Dendritic cell treated with granulocyte-macrophage colony-stimulating factor and Interleukin-4, amounts not matched to agents 40 ng/mL and 50 ng/mL, for 4 days (primary cell): Measurements from ENCODE around the gene XPC.

ENCODE experiments used
- H3K27ac Mint-ChIP-seq: one replicate; pipeline ENCODE4 v1.8.0; 2022; ENCODE audit warnings: mild to moderate bottlenecking, mixed read lengths
- H3K27me3 Mint-ChIP-seq: one replicate; pipeline ENCODE4 v1.8.0; 2022; ENCODE audit warnings: mild to moderate bottlenecking, mixed read lengths
- H3K36me3 Mint-ChIP-seq: one replicate; pipeline ENCODE4 v1.8.0; 2022; ENCODE audit warnings: low read depth, mixed read lengths
- H3K4me1 Mint-ChIP-seq: one replicate; pipeline ENCODE4 v1.8.0; 2022; ENCODE audit warnings: low read depth, mixed read lengths
- H3K4me3 Mint-ChIP-seq: one replicate; pipeline ENCODE4 v1.8.0; 2022; ENCODE audit warnings: mild to moderate bottlenecking, moderate library complexity, mixed read lengths
- H3K9me3 Mint-ChIP-seq: one replicate; pipeline ENCODE4 v1.8.0; 2022; ENCODE audit warnings: mixed read lengths
- intact Hi-C: fragments of 100-400 bp; cut with micrococcal nuclease; formaldehyde crosslinking; loops from one replicate; pipeline ENCODE4 v1.15.0; 2022

The XPC gene

GRCh38 chr3:14174483-14174882 is 3.9 kb downstream of the XPC start:
- Mint-ChIP-seq H3K4me1 (peaks cover 49% of the 10 kb centered on the region), H3K9me3 (no peaks in the 10 kb centered on the region), H3K27me3 (no peaks in the 10 kb centered on the region), H3K27ac (no peak overlapping the region), H3K4me3 (no peak overlapping the region), H3K36me3 (peaks cover 53% of the 10 kb centered on the region)
- intact Hi-C loops = loop anchor here (10.0 kb wide), 1 partner anchor 280 kb away; no protein-coding TSS in a partner anchor

- Mint-ChIP-seq H3K27ac (no peak overlapping the region), H3K9me3 (no peaks in the 10 kb centered on the region), H3K27me3 (no peaks in the 10 kb centered on the region), H3K4me1 (peaks cover 46% of the 10 kb centered on the region), H3K36me3 (peaks cover 59% of the 10 kb centered on the region), H3K4me3 (no peak overlapping the region)
- intact Hi-C loops = loop anchor here (10.0 kb wide), 1 partner anchor 278 kb away; no protein-coding TSS in a partner anchor
Observed at GRCh38 chr3:14172496-14172895, 5.9 kb downstream of the XPC start.

GRCh38 chr3:14170531-14171159 is 7.8 kb downstream of the XPC start:
- H3K4me1 Mint-ChIP-seq = peaks cover 39% of the 10 kb centered on the region
- H3K4me3 Mint-ChIP-seq = no peak overlapping the region
- H3K27ac Mint-ChIP-seq = no peak overlapping the region
- intact Hi-C loops = loop anchor here (10.0 kb wide), 1 partner anchor 276 kb away; no protein-coding TSS in a partner anchor
- H3K9me3 Mint-ChIP-seq = no peaks in the 10 kb centered on the region
- H3K27me3 Mint-ChIP-seq = no peaks in the 10 kb centered on the region
- peaks cover 78% of the 10 kb centered on the region for H3K36me3 Mint-ChIP-seq

GRCh38 chr3:14169871-14170270 is 8.5 kb downstream of the XPC start:
- intact Hi-C loops = loop anchor here (10.0 kb wide), 1 partner anchor 275 kb away; no protein-coding TSS in a partner anchor
- no peaks in the 10 kb centered on the region for H3K27me3 Mint-ChIP-seq
- peaks cover 85% of the 10 kb centered on the region for H3K36me3 Mint-ChIP-seq
- H3K27ac Mint-ChIP-seq = no peak overlapping the region
- peaks cover 32% of the 10 kb centered on the region for H3K4me1 Mint-ChIP-seq
- no peak overlapping the region for H3K4me3 Mint-ChIP-seq
- H3K9me3 Mint-ChIP-seq = no peaks in the 10 kb centered on the region

- Mint-ChIP-seq H3K9me3 (no peaks in the 10 kb centered on the region), H3K36me3 (peaks cover 90% of the 10 kb centered on the region), H3K4me3 (no peak overlapping the region), H3K27me3 (no peaks in the 10 kb centered on the region), H3K4me1 (peaks cover 30% of the 10 kb centered on the region), H3K27ac (no peak overlapping the region)
- intact Hi-C loops = no loop called here
Observed at GRCh38 chr3:14169435-14169834, 9.0 kb downstream of the XPC start.

GRCh38 chr3:14166877-14167603 is 11.4 kb downstream of the XPC start:
- peaks cover 99% of the 10 kb centered on the region for H3K36me3 Mint-ChIP-seq
- intact Hi-C loops = no loop called here

GRCh38 chr3:14162178-14162577 is 16.2 kb downstream of the XPC start:
- H3K27me3 Mint-ChIP-seq = no peaks in the 10 kb centered on the region
- intact Hi-C loops = no loop called here
- no peak overlapping the region for H3K27ac Mint-ChIP-seq
- peaks cover 18% of the 10 kb centered on the region for H3K9me3 Mint-ChIP-seq
- H3K4me3 Mint-ChIP-seq = no peak overlapping the region
- peaks cover 99% of the 10 kb centered on the region for H3K36me3 Mint-ChIP-seq
- H3K4me1 Mint-ChIP-seq = peaks cover 7% of the 10 kb centered on the region

More at GRCh38 chr3:14166877-14167603, 11.4 kb downstream of the XPC start:
- Mint-ChIP-seq H3K9me3 (peaks cover 8% of the 10 kb centered on the region), H3K4me1 (peaks cover 25% of the 10 kb centered on the region), H3K27ac (no peak overlapping the region), H3K27me3 (no peaks in the 10 kb centered on the region), H3K4me3 (no peak overlapping the region)

- intact Hi-C loops = no loop called here
Observed at GRCh38 chr3:14161282-14161681, 17.1 kb downstream of the XPC start.

GRCh38 chr3:14159426-14159825 is 19.0 kb downstream of the XPC start:
- Mint-ChIP-seq H3K27ac (no peak overlapping the region), H3K9me3 (peaks cover 18% of the 10 kb centered on the region), H3K27me3 (no peaks in the 10 kb centered on the region), H3K4me1 (peaks cover 19% of the 10 kb centered on the region), H3K4me3 (no peak overlapping the region), H3K36me3 (peaks cover 95% of the 10 kb centered on the region)
- intact Hi-C loops = loop anchor here (5.0 kb wide), 1 partner anchor 37 kb away; the partner anchor contains the start of gene CHCHD4

More at GRCh38 chr3:14161282-14161681, 17.1 kb downstream of the XPC start:
- peaks cover 18% of the 10 kb centered on the region for H3K9me3 Mint-ChIP-seq
- no peak overlapping the region for H3K27ac Mint-ChIP-seq
- H3K36me3 Mint-ChIP-seq = peaks cover 99% of the 10 kb centered on the region
- H3K4me1 Mint-ChIP-seq = peaks cover 5% of the 10 kb centered on the region
- no peak overlapping the region for H3K4me3 Mint-ChIP-seq
- no peaks in the 10 kb centered on the region for H3K27me3 Mint-ChIP-seq

- peaks cover 95% of the 10 kb centered on the region for H3K36me3 Mint-ChIP-seq
- H3K27me3 Mint-ChIP-seq = no peaks in the 10 kb centered on the region
- no peak overlapping the region for H3K27ac Mint-ChIP-seq
- H3K9me3 Mint-ChIP-seq = peaks cover 18% of the 10 kb centered on the region
- intact Hi-C loops = loop anchor here (5.0 kb wide), 1 partner anchor 36 kb away; the partner anchor contains the start of gene CHCHD4
- peaks cover 27% of the 10 kb centered on the region for H3K4me1 Mint-ChIP-seq
- H3K4me3 Mint-ChIP-seq = no peak overlapping the region
Observed at GRCh38 chr3:14158370-14158769, 20.0 kb downstream of the XPC start.

- Mint-ChIP-seq H3K36me3 (peaks cover 96% of the 10 kb centered on the region), H3K4me3 (no peak overlapping the region), H3K4me1 (peaks cover 27% of the 10 kb centered on the region), H3K9me3 (peaks cover 18% of the 10 kb centered on the region), H3K27ac (no peak overlapping the region), H3K27me3 (no peaks in the 10 kb centered on the region)
- intact Hi-C loops = loop anchor here (5.0 kb wide), 1 partner anchor 36 kb away; the partner anchor contains the start of gene CHCHD4
Observed at GRCh38 chr3:14157951-14158350, 20.4 kb downstream of the XPC start.

- Mint-ChIP-seq H3K4me1 (peaks cover 27% of the 10 kb centered on the region), H3K9me3 (peaks cover 9% of the 10 kb centered on the region), H3K27me3 (no peaks in the 10 kb centered on the region), H3K4me3 (no peak overlapping the region), H3K27ac (no peak overlapping the region), H3K36me3 (peaks cover 96% of the 10 kb centered on the region)
- intact Hi-C loops = loop anchor here (5.0 kb wide), 1 partner anchor 35 kb away; the partner anchor contains the start of gene CHCHD4
Observed at GRCh38 chr3:14156843-14157561, 21.4 kb downstream of the XPC start.

GRCh38 chr3:14156201-14156600 is 22.2 kb downstream of the XPC start:
- Mint-ChIP-seq H3K36me3 (peaks cover 96% of the 10 kb centered on the region), H3K4me3 (no peak overlapping the region), H3K27ac (peak overlapping the region; percentile 2), H3K27me3 (no peaks in the 10 kb centered on the region), H3K4me1 (peaks cover 27% of the 10 kb centered on the region), H3K9me3 (peaks cover 1% of the 10 kb centered on the region)
- intact Hi-C loops = loop anchor here (5.0 kb wide), 1 partner anchor 34 kb away; the partner anchor contains the start of gene CHCHD4
